GDM1 (cell line): ENCODE results near the gene C6orf132.

Source experiments
- DNase-seq: peaks from one replicate; lab custom pipeline; 2025; lab: John Stamatoyannopoulos, UW

Gene C6orf132

DNA sequence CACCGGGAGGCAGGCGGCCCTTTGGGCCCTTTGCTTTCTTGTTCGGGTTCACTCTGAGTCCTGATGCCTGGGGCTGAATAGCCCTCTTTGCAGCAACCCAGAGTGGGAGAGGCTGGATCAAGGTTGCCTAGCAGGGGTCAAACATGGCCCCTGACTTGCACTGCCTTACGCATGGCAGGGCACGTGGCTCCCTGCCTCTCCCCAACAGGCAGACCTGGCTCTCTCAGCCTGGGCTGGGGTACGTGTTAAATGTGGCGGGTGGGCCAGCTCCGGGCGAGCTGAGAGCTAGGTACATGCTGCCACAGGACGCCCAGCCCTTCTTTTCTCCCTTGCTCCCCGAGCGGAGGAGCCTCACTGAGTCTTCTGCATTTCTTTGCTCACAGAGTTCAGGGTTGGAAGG, 7.3 kb downstream of the C6orf132 start:
- no peak for DNase-seq

DNA sequence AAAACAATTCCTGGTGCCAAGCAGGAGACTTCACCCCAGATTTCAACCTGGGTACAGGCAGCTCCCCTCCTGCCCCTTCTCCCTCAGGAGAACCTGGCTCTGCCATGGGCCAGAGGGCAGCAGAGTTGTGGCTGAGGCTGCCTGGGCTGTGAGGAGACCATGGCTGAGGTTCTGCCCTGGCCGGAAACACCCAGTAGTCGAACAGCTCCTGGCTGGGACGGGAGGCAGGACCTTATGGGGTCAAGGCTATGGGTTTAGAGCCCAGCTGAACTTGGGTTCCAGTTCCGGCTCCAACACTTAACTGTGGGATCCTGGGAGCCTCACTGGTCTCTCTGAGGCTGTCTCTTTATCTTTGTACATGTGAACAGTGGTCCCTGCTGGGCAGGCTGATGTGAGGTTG, 8.5 kb downstream of the C6orf132 start:
- no peak for DNase-seq

DNA sequence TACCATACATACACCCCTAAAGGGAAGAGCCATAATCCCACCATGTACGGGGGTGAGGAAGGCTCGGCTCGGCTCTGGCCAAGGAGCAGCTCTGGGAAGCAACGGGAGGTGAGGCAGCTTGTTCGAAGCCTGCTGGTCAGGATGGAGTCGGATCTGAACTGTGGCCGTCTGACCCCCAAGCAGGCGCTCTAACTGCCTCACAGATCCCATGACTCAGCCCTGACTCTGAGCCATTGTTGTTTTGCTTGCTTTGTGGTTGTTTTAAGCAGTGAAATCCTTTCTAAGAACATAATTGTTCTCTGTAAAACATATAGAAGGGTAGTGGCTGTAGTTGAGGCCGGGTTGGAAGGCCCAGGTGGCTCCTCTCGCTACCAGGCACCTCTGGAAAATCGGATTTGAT, 10.9 kb downstream of the C6orf132 start:
- DNase-seq = no peak

DNA sequence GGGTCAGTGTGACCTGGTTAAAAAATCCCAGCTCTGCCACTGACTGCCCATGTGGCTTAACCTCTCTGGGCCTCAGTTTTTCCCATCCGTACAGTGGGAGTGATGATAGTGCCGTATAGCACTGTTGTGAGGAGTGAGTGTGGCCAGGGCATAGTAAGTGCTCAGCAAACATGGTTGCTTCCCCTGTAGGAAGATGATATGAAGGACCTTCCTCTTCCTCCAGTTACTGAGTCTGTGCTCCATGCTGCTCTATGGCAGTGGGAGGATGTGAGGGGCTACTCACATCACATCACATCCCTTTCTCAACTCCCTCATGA, 13.1 kb downstream of the C6orf132 start:
- DNase-seq = no peak

DNA sequence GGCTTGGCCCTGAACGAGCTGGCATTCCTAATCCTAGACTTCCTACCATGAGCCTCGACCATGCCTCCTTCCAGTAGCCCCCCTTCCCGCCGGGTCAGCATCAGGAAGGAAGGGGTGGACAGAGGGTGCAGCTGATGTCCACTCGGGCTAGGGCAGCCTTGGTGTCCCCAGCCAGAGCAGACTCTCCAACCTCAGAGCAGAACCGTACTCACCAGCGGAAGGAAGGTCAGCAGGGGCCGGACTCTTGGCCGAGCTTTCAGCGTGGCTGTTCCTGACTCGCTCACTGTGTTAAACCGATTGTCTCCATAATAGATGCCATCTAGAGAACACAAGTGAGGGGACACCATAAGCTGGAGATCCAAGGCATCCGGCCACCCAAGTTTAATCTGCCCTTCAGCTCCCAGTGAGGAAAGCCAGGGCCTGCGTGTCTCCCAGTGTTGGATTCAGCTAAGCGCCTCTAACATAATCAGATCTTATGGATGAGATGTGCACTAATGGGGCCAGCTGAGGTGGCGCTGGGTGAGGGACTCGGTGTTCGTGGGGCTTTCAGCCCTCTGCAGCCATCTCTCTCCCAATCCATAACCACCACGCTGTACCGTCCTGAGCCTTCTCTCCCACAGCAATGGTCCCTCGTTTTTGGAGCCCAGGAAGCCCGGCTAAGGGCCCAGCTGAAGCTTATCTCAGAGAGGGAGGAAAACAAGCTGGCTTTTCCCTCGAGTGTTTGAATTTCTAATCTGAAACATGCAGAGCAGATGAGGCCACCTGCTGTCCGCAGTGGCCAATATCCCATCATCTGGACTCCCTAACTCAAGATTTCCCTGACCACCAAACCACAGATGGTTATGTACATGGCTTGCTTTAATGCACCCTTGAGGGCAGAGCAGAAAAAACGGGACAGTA, 13.7 kb downstream of the C6orf132 start:
- DNase-seq = no peak

DNA sequence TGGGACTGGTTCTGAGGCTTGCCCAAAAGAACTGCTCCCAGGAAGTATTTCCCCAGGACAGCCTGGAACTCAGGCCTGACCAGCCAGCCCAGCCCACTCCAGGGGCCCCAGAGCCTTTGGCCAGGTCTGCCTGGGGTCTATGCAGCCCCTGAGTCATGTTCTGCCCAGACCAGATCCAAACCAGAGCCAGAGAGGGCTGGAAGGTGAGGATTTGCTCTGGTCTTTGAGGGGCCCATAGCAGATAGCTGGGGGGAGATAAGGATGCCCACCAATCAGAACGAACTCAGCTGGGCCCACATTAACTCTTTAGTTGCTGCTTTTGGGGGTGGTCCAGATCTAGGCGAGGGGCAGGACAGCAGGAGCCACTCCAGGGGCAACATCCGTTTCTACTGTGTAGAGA, 16.8 kb downstream of the C6orf132 start:
- no peak for DNase-seq

DNA sequence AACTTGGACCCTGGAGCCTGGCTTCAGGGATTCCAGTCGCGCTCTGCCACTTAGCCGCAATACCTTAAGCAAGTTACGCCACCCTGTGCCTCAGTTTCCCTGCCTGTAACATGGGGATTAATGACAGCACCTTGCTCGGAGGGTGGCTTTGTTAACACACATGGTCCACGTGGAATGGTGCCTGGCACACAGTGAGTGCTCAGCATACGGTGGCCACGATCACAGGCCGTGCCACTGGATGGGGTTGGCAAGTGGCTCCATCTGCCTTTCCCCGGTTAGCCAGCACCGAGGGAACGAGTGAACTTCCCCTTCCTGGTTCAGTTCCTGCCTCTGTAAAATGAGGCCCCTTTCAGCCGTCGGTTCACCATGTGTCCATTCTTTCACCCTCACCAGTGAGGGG, 17.2 kb downstream of the C6orf132 start:
- DNase-seq = no peak

DNA sequence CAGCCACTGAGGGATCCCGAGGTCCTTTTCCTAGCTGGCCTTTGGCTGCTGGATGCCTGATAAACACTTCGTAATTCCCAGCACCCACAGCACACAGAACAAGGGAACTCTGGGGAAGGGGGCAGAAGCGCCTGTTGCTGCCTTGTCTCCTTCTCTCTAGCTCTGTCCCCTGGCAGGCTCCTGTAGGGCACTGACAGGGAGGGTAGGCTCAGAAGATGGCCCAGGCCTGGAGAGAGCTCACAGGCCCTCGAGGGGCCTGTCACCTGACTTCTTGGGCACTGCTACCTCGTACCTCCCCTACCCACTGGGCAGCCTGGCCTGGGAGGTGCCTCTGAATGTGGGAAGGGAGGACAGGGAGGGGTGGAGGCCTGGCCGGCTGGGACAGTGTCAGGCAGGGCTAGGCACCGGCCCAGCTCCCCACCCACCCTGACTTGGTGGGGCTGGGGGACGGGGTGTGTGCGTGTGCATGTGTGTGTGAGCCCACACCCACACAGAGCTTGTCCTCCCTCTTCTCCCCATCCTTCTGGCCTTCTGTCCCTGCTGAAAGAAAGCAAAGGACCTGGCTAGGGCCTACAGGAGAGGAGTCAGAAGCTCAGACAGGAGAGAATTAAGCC, 18.1 kb downstream of the C6orf132 start:
- no peak for DNase-seq

DNA sequence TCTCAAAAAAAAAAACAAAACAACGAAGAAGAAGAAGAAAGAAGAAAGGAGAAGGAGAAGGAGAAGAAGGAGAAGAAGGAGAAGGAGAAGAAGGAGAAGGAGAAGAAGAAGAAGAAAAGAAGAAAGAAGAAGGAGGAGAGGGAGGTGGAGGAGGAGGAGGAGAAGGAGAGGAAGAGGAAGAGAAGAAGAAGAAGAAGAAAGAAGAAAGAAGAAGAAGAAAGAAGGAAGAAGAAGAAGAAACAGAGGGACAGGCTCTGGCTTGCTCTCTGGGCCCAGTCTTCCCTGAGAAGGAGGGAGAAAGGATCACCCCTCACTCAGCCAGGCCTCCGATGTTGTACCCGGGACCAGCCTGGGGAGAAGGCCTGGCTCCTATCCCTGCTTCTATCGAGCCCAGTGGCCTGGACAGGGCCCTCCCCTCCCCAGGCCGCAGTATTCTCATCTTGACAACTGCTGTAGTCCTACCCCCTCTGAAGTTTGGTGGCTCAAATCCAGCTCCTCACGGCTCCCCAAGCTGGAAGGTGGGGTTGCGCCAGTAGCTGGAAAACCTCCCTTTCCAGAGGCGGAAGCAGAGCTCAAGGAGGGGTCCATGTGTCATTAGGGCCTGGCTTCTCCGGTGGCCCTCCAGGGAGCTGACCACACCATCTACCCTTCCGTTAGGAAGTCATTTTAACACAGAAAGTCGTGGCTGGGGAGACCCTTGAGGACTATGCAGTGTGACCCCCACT, 18.9 kb downstream of the C6orf132 start:
- DNase-seq = no peak

DNA sequence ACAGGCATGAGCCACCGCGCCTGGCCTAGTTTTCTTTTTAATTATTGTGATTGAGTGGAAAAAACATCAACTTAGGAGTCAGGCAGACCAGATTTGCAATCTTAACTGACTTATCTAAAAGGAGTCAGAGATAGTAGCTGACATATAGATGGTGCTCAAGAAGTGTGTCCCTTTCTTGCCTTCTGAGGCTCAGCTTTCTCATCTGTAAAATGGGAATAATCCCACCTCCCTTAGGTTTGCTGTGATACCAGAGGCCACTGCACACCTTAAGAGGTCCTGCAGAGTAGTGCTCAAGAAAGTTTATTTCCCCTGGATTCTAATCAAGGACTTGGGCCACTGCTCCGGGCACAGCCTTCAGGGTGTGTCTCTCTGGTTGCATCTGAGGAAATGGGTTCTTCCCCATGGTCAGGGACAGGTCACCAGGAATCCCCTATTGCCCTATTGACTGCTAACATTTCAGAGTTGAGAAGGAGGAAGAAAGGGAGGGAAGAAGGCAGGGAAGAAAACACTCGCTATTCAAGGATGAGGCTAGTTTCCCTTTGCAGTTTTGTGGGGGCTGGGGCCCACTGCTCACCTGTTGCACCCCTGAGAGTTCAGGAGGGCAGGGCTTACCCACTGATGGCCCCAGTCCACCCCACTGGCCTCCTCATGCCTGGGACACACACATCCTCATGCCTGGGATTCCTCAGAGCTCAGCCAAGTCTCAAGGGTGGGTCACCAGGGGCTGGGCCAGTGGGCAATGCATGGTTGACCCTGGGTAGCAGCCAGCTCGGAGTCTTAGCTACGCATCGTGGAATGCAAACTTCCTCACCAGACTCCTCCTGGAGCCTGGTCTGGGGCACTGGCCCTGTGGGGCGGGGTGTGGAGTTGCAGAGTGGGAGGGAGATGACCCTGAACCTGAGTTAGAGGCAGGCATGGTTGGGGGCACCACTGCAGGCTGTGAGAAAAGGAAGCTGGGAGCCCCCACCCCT, 21.2 kb downstream of the C6orf132 start:
- DNase-seq = no peak

DNA sequence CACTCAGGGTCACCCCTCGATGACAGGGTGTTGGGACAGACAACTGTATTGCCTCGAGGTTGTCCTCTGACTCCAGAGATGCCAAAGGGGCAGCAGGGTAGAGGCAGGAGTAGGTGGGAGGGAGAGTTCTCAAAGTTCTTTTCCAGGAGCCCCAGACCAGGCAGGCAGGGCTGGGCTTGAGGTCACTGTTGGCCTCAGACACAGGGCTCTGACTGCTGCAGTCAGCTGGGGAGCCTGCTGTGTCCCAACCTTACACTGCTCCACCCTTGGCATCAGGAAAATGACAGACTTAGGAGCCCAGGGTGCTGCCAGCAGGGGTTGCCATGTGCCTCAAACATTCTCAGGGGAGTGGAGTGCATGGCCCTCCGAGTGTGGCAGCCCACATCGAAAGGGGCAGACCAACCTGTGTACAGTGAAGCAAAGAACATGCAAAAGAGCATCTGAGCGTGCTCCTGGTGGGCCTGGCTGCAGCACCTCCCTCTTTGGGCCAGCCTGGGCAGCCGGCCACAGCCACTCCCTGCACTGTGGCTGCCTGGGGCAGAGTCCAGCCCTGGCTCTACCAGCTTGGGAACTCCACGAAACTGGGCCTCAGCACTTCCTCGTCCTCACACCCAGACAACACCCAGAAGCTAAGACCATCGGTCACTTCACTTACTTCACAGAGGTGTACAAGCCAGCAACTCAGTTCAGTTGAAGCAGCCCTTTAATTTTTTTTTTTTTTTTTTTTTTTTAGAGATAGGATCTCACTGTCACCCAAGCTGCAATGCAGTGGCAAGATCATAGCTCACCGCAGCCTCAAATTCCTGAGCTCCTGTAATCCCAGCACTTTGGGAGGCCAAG, 24.0 kb downstream of the C6orf132 start:
- no peak for DNase-seq

DNA sequence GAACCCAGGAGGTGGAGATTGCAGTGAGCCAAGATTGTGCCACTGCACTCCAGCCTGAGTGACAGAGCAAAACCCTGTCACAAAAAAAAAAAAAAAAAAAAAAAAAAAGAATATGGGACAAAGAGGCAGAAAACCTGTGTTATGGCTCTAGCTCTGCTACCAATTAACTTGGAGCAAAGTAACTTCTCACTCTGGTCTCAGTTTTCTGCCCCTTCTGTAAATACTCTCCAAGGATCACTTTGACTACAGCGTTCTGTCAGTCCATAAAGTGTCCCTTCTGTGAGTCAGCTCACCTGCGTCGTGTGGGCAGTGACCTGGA, 24.6 kb downstream of the C6orf132 start:
- no peak for DNase-seq

DNA sequence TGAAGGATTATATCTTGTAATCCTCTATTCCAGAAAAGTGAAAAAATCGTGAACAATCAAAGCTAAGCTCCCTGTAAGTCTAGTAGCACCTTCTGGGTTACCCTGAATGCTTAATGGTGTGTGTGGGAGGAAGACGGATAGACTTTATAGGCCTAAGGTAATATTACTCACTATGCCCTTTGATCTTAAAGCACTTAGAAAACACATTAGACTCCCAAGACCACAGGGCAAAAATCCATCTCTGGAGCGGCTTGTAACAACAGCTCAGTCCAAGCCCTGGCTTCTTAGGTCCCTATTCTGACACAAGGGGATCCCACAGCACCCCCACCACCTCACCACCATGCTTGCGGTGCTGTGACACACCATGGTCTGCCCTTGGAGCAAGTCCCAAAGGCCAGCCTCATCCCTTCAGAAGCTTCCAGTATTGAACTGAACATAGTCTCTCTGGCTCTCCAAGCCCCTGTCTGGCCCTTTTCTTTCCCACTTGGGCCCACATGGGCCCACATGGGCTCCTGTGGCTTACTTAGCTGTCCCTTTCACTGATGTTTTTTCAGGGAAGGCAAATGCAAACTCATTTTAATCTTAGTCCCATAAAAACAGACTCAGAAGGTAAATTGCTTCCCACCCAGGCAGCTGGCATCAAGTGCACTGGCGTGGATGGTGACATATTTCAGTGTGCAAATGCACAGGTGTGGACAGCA, 28.3 kb downstream of the C6orf132 start:
- DNase-seq = no peak

DNA sequence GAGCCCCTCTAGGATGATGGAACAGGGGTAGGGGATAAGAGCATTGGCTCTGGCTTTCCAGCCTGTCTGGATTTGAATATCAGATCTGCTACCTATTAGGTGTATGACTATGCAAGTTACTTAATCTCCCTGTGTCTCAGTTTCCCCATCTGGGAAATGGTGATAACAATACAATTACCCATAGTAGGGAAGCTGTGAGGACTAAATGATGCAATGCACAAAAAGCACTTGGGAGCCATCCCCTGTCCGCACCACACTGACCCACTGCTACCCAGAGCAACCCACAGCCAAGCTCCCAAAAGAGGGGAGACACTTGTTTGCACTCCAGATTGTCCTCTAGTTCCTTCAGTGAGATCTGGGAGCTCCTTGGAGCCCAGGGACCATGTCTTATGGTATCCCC, 30.1 kb downstream of the C6orf132 start:
- no peak for DNase-seq

DNA sequence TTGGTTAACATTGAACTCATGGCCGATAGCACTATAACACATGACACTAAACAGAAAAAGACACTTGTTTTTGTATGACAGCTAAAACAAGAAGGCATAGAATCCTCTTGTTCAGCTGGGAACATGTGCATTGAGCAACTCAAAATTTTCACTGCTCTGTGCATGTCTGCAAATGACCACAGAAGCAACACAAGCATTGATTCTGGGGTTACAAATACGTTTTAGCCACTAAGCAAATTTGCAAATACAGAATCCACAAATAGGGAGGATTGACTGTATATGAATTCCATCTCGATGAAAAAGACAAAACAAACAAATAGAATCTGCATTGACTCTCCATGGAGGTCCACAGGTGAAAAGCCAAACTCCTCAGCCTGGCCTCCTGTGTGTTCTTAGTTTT, 31.7 kb downstream of the C6orf132 start:
- DNase-seq = no peak

DNA sequence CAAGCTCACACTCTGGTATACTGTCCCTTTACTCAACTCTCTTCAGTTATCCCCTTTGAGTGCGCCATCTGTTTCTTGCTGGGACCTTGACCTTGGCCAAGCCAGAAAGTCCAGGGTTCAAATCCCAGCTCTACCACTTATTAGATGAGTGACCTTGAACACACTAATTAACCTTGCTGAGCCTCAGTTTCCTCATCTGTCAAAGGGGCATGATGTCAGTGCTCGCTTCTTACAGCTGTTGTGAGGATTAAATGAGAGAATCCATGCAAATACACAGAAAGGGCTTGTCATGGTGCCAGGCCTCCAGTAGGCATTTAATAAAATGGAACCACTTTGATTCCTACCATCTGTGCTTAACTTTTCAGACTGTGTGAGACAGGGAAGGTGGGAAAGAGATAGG, 34.3 kb downstream of the C6orf132 start:
- no peak for DNase-seq

DNA sequence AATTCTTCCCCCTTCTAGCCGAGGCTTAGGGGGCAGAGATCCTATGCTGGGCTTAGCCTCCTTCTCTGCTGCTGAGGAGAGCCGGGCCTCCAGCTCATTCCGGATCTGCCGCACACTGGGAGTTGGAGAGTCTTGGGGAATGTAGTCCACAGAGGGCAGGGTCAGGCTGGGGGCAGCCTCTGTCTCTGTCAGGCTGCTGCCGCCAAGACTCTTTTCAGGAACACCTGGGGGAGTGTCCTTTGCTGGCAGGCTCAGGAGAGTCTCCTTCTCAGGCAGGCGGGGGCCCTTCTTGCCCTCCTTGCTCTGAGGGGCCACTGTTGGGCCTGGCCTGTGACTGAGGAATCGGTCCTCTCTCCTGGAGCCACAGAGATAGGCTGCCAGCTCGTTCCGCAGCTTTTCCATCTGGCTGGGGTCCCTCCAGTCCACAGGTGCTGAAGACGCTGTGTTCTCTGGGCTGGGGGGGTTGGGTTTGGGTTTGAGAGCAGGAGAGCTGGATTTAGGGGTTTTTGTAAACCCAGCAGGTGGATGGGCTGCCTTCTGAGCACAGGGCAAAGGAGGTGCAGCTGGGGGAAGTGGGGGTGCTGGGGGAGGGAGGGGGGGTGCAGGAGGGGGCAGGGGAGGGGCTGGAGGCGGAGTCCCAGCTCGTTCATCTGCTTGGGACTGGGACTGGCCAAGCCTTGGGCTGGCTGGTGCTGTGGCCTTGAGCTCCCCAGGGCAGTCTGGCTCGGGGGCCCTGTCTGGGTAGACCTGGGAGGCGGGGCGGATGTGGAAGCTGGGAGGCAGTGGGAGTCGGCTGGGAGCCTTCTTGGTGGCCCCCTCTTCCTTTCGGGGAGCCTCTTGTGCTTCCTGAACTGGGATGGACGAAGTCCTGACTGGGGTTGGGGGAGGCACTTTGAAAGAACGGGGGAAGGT, 36.1 kb downstream of the C6orf132 start:
- DNase-seq = no peak

DNA sequence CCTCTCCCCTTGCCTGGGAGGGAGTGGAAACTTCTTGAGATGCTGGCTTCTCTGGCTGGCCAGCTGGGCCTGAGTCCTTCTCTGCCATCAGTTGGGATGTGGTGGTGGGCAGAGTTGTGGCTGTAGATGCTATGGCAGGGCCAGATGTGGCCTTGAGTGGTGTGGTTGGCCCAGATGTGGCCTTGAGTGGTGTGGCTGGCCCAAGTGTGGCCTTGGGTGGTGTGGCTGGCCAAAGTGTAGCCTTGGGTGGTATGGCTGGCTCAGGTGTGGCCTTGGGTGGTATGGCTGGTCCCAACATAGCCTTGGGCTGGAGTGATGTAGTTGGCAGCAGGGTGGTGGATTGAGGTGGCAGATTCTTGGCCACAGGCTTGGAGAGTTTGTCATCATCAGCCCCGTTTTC, 36.7 kb downstream of the C6orf132 start:
- no peak for DNase-seq

DNA sequence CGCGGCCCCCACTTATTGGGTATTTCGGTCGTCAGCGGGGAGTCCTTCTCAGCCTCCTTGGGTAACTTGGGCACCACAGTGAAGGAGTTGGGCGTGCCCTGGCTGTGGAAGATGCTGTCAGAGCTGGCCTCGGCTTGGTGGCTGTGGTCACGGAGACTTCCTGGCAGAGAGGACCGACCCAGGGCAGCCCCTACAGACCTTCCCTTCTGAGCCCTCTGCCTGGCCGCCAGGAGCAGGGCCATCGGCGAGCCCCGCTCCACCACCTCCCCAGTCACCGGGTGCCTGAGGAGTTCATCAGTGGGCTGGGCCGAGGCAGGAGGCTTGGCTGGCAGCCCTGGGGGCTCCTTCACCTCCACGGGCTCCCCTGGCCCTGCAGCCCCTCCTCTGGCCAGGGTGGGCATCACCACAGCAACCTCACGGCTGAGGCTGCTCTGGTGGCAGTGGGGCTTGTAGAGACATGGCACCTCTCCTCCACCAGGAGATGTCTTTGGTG, 37.2 kb downstream of the C6orf132 start:
- DNase-seq = no peak

DNA sequence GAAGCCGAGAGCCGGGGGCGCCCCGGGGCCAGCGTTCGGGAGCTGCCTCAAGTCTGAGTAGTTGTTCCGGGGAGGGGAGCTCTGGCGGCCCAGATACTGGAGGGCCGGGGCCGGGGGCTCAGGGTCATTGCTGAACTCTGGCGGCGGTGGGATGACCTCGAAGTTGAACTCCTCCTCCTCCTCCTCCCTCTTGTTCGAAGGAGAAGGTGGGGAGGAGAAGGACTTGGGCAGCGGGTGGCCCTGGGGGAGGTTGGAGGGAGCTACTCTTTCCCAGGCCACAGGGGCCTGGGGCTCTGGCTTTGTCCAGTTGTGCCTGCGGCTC, 37.7 kb downstream of the C6orf132 start:
- DNase-seq = no peak
